ENCODE data around the gene KYNU.
"Not testable (repeated sequence)": the region's sequence is repeated elsewhere in the genome, so short reads cannot be mapped to it uniquely, and the experiment has no call there.

DNA sequence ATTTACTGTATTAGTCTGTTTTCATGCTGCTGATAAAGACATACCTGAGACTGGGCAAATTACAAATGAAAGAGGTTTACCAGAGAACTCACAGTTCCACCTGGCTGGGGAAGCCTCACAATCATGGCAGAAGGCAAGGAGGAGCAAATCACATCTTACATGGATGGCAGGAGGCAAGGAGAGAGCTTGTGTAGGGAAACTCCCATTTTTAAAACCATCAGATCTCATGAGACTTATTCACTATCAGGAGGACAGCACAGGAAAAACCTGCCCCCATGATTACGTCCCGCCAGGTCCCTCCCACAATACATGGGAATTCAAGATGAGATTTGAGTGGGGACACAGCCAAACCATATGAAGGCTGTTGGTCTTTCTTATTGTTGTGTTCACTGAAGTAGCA, 72.9 kb downstream of the KYNU start:
- not testable (repeated sequence) for TF ChIP-seq EZH2 (IDR thresholded peaks at IDR 0.05; ENCODE audit: insufficient read depth, poor library complexity, severe bottlenecking); EZH2phosphoT487 (IDR thresholded peaks at IDR 0.05; ENCODE audit: insufficient read depth, low read depth)
